K562 (cell line): ENCODE results near the gene ADAM8.

Source experiments
- FOXJ3 ChIP-seq: sonication (generic); formaldehyde crosslinking; IDR thresholded peaks from 2 replicates; pipeline ENCODE4 v1.4.0; 2020; ENCODE audit warnings: mild to moderate bottlenecking, missing genetic modification reagents
- MAFK ChIP-seq: IDR thresholded peaks from 2 replicates; pipeline ENCODE4 v1.6.1; 2011; ENCODE audit warnings: low read length, improper control_type of control experiment
- MEIS2 ChIP-seq: fragments of 450-650 bp; IDR thresholded peaks from 2 replicates; pipeline ENCODE4 v1.6.1; 2014; ENCODE audit warnings: mild to moderate bottlenecking; ENCODE audit not compliant: partially characterized antibody
- RBM15 ChIP-seq: fragments of 200-400 bp; formaldehyde crosslinking; IDR thresholded peaks from 2 replicates; pipeline ENCODE4 v1.6.1; 2018; ENCODE audit warnings: mild to moderate bottlenecking, low read length, moderate library complexity; ENCODE audit not compliant: insufficient read depth
- SUPT5H ChIP-seq: fragments of 450-650 bp; IDR thresholded peaks from 2 replicates; pipeline ENCODE4 v1.6.1; 2016
- TAF9B ChIP-seq: fragments of 450-650 bp; IDR thresholded peaks from 2 replicates; pipeline ENCODE4 v1.6.1; 2018; ENCODE audit warnings: mild to moderate bottlenecking; ENCODE audit not compliant: partially characterized antibody
- XRCC5 ChIP-seq: fragments of 200-400 bp; formaldehyde crosslinking; IDR thresholded peaks from 2 replicates; pipeline ENCODE4 v1.6.1; 2017; ENCODE audit warnings: low read depth, mild to moderate bottlenecking, low read length
- TF ChIP-seq, protein P1 (sequence below), 2 experiments: fragments of 450-650 bp; conservative IDR thresholded peaks; 2 replicates each; pipeline ENCODE4 v1.6.1; 2017; ENCODE audit warnings: mild to moderate bottlenecking in 2 of 2, moderate library complexity in 2 of 2
- TF ChIP-seq, protein P2 (sequence below), 2 experiments: fragments of 450-650 bp; formaldehyde crosslinking in 1 of 2; IDR thresholded peaks; 2 replicates each; pipeline versions ENCODE4 v1.4.0 to v1.6.1; 2014 to 2020; ENCODE audit warnings: mild to moderate bottlenecking in 2 of 2, borderline replicate concordance in 1 of 2, low read depth in 1 of 2
- TF ChIP-seq, protein P3 (sequence below), 3 experiments: IDR thresholded peaks in 2 of 3; conservative IDR thresholded peaks in 1 of 3; 2 replicates each; pipeline ENCODE4 v1.5.1; 2011 to 2012; ENCODE audit warnings: low read length in 3 of 3, mild to moderate bottlenecking in 3 of 3, control low read depth in 2 of 3, improper control_type of control experiment in 1 of 3, inconsistent platforms in 1 of 3, low read depth in 1 of 3, mixed read lengths in 1 of 3, moderate library complexity in 1 of 3; ENCODE audit not compliant: insufficient read depth in 2 of 3
- TF ChIP-seq, protein P4 (sequence below): sonication (generic); formaldehyde crosslinking; IDR thresholded peaks from 2 replicates; pipeline ENCODE4 v1.9.0; 2022; ENCODE audit warnings: mild to moderate bottlenecking, missing genetic modification reagents

DNA sequence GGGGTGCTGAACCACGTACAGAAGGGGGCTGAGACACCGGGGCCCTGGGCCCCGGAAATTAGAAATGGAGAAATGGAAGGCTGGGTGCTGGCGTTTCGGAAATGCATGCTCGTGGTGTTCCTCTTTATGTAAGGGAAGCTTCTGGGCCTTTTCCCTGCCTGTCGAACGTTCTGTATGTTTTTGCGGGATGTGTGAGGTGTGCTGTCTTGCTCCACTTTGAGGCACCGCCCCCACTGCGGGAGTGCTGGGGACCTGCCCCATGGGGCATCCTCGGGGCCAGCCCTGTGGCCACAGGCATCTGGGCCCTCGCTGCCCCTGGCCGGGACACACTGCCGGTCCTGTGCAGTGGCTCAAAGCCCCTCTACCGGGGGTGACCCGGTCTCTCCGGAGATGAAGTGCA lies 40.7 kb downstream of the ADAM8 start:
- TF ChIP-seq SUPT5H: no peak
- no peak for TF ChIP-seq XRCC5
- no peak for TF ChIP-seq TAF9B
- no peak for TF ChIP-seq FOXJ3 (CRISPR knock-in tag)
- TF ChIP-seq, protein P1, sequence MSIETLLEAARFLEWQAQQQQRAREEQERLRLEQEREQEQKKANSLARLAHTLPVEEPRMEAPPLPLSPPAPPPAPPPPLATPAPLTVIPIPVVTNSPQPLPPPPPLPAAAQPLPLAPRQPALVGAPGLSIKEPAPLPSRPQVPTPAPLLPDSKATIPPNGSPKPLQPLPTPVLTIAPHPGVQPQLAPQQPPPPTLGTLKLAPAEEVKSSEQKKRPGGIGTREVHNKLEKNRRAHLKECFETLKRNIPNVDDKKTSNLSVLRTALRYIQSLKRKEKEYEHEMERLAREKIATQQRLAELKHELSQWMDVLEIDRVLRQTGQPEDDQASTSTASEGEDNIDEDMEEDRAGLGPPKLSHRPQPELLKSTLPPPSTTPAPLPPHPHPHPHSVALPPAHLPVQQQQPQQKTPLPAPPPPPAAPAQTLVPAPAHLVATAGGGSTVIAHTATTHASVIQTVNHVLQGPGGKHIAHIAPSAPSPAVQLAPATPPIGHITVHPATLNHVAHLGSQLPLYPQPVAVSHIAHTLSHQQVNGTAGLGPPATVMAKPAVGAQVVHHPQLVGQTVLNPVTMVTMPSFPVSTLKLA (conservative IDR thresholded peaks at IDR 0.05): no peak
- TF ChIP-seq, protein P2, sequence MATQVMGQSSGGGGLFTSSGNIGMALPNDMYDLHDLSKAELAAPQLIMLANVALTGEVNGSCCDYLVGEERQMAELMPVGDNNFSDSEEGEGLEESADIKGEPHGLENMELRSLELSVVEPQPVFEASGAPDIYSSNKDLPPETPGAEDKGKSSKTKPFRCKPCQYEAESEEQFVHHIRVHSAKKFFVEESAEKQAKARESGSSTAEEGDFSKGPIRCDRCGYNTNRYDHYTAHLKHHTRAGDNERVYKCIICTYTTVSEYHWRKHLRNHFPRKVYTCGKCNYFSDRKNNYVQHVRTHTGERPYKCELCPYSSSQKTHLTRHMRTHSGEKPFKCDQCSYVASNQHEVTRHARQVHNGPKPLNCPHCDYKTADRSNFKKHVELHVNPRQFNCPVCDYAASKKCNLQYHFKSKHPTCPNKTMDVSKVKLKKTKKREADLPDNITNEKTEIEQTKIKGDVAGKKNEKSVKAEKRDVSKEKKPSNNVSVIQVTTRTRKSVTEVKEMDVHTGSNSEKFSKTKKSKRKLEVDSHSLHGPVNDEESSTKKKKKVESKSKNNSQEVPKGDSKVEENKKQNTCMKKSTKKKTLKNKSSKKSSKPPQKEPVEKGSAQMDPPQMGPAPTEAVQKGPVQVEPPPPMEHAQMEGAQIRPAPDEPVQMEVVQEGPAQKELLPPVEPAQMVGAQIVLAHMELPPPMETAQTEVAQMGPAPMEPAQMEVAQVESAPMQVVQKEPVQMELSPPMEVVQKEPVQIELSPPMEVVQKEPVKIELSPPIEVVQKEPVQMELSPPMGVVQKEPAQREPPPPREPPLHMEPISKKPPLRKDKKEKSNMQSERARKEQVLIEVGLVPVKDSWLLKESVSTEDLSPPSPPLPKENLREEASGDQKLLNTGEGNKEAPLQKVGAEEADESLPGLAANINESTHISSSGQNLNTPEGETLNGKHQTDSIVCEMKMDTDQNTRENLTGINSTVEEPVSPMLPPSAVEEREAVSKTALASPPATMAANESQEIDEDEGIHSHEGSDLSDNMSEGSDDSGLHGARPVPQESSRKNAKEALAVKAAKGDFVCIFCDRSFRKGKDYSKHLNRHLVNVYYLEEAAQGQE (IDR thresholded peaks at IDR 0.05; ENCODE audit: borderline replicate concordance): no peak
- TF ChIP-seq, protein P2 (CRISPR knock-in tag; IDR thresholded peaks at IDR 0.05; ENCODE audit: low read depth): no peak
- TF ChIP-seq, protein P3, sequence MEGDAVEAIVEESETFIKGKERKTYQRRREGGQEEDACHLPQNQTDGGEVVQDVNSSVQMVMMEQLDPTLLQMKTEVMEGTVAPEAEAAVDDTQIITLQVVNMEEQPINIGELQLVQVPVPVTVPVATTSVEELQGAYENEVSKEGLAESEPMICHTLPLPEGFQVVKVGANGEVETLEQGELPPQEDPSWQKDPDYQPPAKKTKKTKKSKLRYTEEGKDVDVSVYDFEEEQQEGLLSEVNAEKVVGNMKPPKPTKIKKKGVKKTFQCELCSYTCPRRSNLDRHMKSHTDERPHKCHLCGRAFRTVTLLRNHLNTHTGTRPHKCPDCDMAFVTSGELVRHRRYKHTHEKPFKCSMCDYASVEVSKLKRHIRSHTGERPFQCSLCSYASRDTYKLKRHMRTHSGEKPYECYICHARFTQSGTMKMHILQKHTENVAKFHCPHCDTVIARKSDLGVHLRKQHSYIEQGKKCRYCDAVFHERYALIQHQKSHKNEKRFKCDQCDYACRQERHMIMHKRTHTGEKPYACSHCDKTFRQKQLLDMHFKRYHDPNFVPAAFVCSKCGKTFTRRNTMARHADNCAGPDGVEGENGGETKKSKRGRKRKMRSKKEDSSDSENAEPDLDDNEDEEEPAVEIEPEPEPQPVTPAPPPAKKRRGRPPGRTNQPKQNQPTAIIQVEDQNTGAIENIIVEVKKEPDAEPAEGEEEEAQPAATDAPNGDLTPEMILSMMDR (IDR thresholded peaks at IDR 0.05 in 2 of 3, conservative IDR thresholded peaks at IDR 0.05 in 1 of 3; ENCODE audit: insufficient read depth in 2 of 3, low read depth in 1 of 3, low read length in 3 of 3): no peak
- TF ChIP-seq, protein P4, sequence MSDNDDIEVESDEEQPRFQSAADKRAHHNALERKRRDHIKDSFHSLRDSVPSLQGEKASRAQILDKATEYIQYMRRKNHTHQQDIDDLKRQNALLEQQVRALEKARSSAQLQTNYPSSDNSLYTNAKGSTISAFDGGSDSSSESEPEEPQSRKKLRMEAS (CRISPR knock-in tag): no peak
- no peak for TF ChIP-seq RBM15
- no peak for TF ChIP-seq MEIS2
- TF ChIP-seq MAFK: no peak
